Mesendoderm (in vitro differentiated cells): Measurements from ENCODE around the gene DRGX.

Source experiments
- DNase-seq: peaks from one replicate; pipeline ENCODE4 v3.0.0; 2013
- H2AK5ac ChIP-seq: 2 replicates; pipeline ENCODE4 v1.6.1; 2013; ENCODE audit warnings: low read length, inconsistent platforms
- H2BK120ac ChIP-seq: 2 replicates; pipeline ENCODE4 v1.6.1; 2013; ENCODE audit warnings: low read depth, mild to moderate bottlenecking, low read length, moderate library complexity, mixed read lengths
- H2BK15ac ChIP-seq: replicated peaks from 2 replicates; pipeline ENCODE4 v1.6.1; 2013; ENCODE audit warnings: low read depth, mild to moderate bottlenecking, moderate library complexity
- H2BK5ac ChIP-seq: 2 replicates; pipeline ENCODE4 v1.6.1; 2013; ENCODE audit warnings: low read length, inconsistent platforms
- H3K18ac ChIP-seq: 2 replicates; pipeline ENCODE4 v1.6.1; 2013; ENCODE audit warnings: mild to moderate bottlenecking, low read length, mixed read lengths
- H3K23ac ChIP-seq: one replicate; pipeline ENCODE4 v1.6.1; 2013; ENCODE audit warnings: low read length
- H3K27ac ChIP-seq: 2 replicates; pipeline ENCODE4 v1.5.1; 2013; ENCODE audit warnings: low read depth, mild to moderate bottlenecking, inconsistent platforms, low read length, moderate library complexity
- H3K27me3 ChIP-seq: 2 replicates; pipeline ENCODE4 v1.6.1; 2013; ENCODE audit warnings: low read length, control low read depth, mild to moderate bottlenecking, inconsistent platforms; ENCODE audit not compliant: insufficient read depth, poor library complexity
- H3K36me3 ChIP-seq: 2 replicates; pipeline ENCODE4 v1.6.1; 2013; ENCODE audit warnings: low read length, inconsistent platforms; ENCODE audit not compliant: control insufficient read depth, insufficient read depth
- H3K4ac ChIP-seq: one replicate; pipeline ENCODE4 v1.6.1; 2013; ENCODE audit warnings: low read depth, mild to moderate bottlenecking, low read length, moderate library complexity
- H3K4me1 ChIP-seq: 2 replicates; pipeline ENCODE4 v1.6.1; 2013; ENCODE audit warnings: low read depth, low read length, inconsistent platforms; ENCODE audit not compliant: control insufficient read depth
- H3K4me2 ChIP-seq: 2 replicates; pipeline ENCODE4 v1.6.1; 2013; ENCODE audit warnings: low read length
- H3K4me3 ChIP-seq: 2 replicates; pipeline ENCODE4 v1.5.1; 2013; ENCODE audit warnings: mild to moderate bottlenecking, low read length
- H3K56ac ChIP-seq: one replicate; pipeline ENCODE4 v1.6.1; 2013; ENCODE audit warnings: low read length
- H3K79me1 ChIP-seq: 2 replicates; pipeline ENCODE4 v1.6.1; 2013; ENCODE audit warnings: low read length, inconsistent platforms
- H3K79me2 ChIP-seq: 2 replicates; pipeline ENCODE4 v1.6.1; 2013; ENCODE audit warnings: mild to moderate bottlenecking, low read length; ENCODE audit not compliant: control insufficient read depth, insufficient read depth
- H3K9ac ChIP-seq: 2 replicates; pipeline ENCODE4 v1.6.1; 2013; ENCODE audit warnings: low read length, inconsistent platforms
- H4K5ac ChIP-seq: one replicate; pipeline ENCODE4 v1.6.1; 2013; ENCODE audit warnings: low read length
- H4K8ac ChIP-seq: one replicate; pipeline ENCODE4 v1.6.1; 2013; ENCODE audit warnings: low read depth, mild to moderate bottlenecking, control low read depth, low read length, moderate library complexity
- WGBS: extraction: QIAGEN DNeasy Blood & Tissue Kit; methylation state at CpG from one replicate; pipeline ENCODE4 v1.1.7; 2013; ENCODE audit warnings: low lambda C conversion rate, missing lambda C conversion rate; ENCODE audit not compliant: insufficient coverage; ENCODE audit errors: extremely low coverage; 5-methylcytosine and 5-hydroxymethylcytosine counted together

DRGX gene

DNA sequence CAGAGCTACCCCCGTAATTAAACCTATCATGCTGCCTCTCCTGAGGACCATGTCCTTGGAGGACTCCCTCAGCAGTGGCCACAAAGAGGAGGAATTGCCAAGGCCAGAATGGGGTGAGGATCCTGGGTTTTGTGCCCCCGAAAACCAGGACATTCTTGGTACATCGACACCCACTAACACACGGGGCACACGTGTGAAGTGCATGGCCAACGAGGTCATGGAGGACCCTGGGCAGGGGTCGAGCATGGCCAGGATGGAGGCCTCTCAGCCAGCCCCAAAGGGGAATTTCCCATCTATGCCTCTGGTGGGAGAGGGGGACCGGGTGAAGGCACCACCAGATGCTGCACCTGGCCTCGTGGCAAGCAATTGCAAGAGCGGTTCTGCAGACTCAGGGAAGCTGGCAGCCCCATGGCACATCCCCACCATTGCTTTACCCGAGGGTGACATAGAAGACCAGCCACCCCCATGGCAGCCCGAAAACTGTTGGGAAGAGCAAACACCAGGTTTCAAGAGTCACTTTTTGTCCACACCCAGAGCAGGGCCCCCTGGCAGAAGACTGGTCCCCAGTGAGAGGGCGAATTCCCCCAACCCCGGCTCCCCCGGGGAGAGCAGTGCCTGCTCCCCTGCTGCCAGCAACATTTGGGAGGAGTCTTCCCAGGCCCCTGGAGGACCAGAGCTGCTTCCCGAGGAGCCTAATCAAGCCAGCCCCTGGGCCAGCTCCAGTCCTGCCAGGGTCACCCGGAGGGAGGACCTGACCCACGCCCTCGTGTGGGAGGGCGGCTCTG lies 70.6 kb downstream of the DRGX start:
- no peak overlapping the region for H3K27ac ChIP-seq
- no peak overlapping the region for H3K4me3 ChIP-seq
- no peak for DNase-seq
- no peak overlapping the region for H2BK15ac ChIP-seq
- H3K23ac ChIP-seq: no peak overlapping the region
- WGBS: no CpG with 5 or more reads among the region's 20 CpGs
- no peaks in the 10 kb centered on the region for H3K4me1 ChIP-seq
- no peak overlapping the region for H3K4ac ChIP-seq
- no peak overlapping the region for H3K18ac ChIP-seq
- H3K9ac ChIP-seq: no peak overlapping the region
- H3K27me3 ChIP-seq: no peaks in the 10 kb centered on the region
- no peak overlapping the region for H3K4me2 ChIP-seq
- H2BK5ac ChIP-seq: no peak overlapping the region
- no peaks in the 10 kb centered on the region for H3K79me2 ChIP-seq
- H3K56ac ChIP-seq: no peak overlapping the region
- no peak overlapping the region for H2BK120ac ChIP-seq
- no peak overlapping the region for H4K5ac ChIP-seq
- H4K8ac ChIP-seq: no peak overlapping the region
- H2AK5ac ChIP-seq: no peak overlapping the region
- no peaks in the 10 kb centered on the region for H3K79me1 ChIP-seq
- H3K36me3 ChIP-seq: no peaks in the 10 kb centered on the region

DNA sequence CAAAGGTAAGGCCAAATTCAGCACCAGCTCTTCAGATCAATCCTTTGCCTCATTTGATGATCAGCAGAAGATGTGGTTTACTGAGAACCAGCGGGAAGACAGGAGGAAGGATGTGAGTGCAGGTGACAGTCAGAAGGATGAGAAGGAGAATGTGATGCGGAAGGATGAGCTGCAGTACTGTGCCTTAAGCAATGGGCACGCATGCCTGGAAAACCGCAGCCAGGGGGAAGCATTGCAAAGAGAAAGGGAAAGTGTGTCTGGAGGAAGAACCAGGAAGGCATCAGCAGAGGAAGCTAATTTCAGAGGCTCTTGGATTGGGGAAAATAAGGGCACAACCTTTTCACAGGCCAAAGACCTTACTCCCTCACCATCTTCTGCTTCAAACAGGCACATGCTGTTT lies 71.2 kb downstream of the DRGX start:
- H3K56ac ChIP-seq: no peak overlapping the region
- H3K79me1 ChIP-seq: no peaks in the 10 kb centered on the region
- no peak overlapping the region for H4K8ac ChIP-seq
- H2AK5ac ChIP-seq: no peak overlapping the region
- no peaks in the 10 kb centered on the region for H3K79me2 ChIP-seq
- no peaks in the 10 kb centered on the region for H3K36me3 ChIP-seq
- no CpG with 5 or more reads among the region's 4 CpGs for WGBS
- peak; percentile 62 for DNase-seq
- no peak overlapping the region for H3K4me3 ChIP-seq
- no peak overlapping the region for H2BK5ac ChIP-seq
- no peak overlapping the region for H2BK120ac ChIP-seq
- no peak overlapping the region for H3K27ac ChIP-seq
- no peak overlapping the region for H2BK15ac ChIP-seq
- H3K9ac ChIP-seq: no peak overlapping the region
- no peak overlapping the region for H3K23ac ChIP-seq
- H3K4me1 ChIP-seq: no peaks in the 10 kb centered on the region
- H3K27me3 ChIP-seq: no peaks in the 10 kb centered on the region
- no peak overlapping the region for H4K5ac ChIP-seq
- H3K4me2 ChIP-seq: no peak overlapping the region
- H3K4ac ChIP-seq: no peak overlapping the region
- no peak overlapping the region for H3K18ac ChIP-seq

DNA sequence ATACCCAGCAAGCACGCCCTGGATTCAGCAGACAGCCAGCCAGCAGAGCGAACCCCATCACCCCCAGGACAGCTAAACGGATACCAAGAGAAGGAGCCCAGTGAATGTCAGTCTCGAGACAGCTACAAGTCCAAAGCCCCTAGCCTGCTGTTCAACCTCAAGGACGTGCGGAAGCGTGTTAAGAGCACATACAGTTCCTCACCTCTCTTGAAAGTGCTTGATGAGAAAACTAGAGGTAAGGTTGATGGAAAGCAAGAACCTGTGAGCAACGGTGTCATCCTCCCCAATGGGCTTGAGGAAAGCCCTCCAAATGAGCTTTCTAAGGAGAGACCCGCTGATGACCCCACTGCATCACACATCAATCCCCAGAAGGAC lies 72.0 kb downstream of the DRGX start:
- Histone ChIP-seq H3K4me1 (no peaks in the 10 kb centered on the region), H3K18ac (no peak overlapping the region), H2BK120ac (no peak overlapping the region), H3K79me2 (no peaks in the 10 kb centered on the region), H4K5ac (no peak overlapping the region), H3K4me3 (no peak overlapping the region), H3K9ac (no peak overlapping the region), H3K27me3 (no peaks in the 10 kb centered on the region), H3K4ac (no peak overlapping the region), H3K36me3 (no peaks in the 10 kb centered on the region), H3K79me1 (no peaks in the 10 kb centered on the region), H3K4me2 (no peak overlapping the region), H3K23ac (no peak overlapping the region), H2BK15ac (no peak overlapping the region), H3K27ac (no peak overlapping the region), H3K56ac (no peak overlapping the region), H4K8ac (no peak overlapping the region), H2BK5ac (no peak overlapping the region), H2AK5ac (no peak overlapping the region)
- DNase-seq: no peak
- WGBS: no CpG with 5 or more reads among the region's 9 CpGs

DNA sequence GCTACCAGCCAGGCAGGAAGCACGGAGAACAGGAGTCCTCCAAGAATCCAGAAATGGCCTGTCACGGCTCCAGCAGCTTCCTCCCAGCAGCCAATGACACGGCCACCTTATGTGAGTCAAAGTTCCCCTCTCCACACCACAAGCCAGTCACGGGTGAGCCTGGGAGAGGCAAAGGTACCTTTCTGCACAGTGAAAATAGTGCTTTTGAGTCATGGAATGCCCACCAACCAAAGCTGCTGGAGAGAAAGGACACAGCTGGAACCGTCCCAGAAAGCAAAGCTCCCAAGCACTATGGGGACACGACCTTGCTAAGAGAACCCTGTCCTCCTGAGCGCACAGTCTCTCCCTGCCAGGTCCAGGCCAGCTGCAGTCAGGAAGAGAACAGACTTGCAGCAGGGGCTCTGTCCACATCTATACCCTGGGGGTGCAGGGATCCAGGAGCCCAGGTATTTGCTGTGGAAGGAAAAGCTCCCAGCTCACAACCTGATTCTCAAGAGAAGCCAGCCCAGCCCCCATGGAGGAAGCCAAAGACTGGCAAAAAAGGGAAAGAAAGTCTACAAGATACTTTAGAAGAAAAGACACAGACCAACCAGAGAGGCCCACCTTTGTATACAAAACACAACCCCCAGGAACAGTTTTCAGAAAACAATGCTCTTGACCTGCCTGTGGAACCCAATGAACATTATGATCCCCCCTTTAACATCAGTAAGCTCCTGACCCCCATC lies 72.6 kb downstream of the DRGX start:
- no peaks in the 10 kb centered on the region for H3K27me3 ChIP-seq
- no peak overlapping the region for H3K4me3 ChIP-seq
- H3K9ac ChIP-seq: no peak overlapping the region
- no peak for DNase-seq
- H4K8ac ChIP-seq: no peak overlapping the region
- no peak overlapping the region for H2BK15ac ChIP-seq
- no peak overlapping the region for H2BK120ac ChIP-seq
- H3K56ac ChIP-seq: no peak overlapping the region
- WGBS: no CpG with 5 or more reads among the region's 7 CpGs
- H2AK5ac ChIP-seq: no peak overlapping the region
- no peak overlapping the region for H3K4ac ChIP-seq
- no peak overlapping the region for H2BK5ac ChIP-seq
- no peak overlapping the region for H4K5ac ChIP-seq
- H3K36me3 ChIP-seq: no peaks in the 10 kb centered on the region
- no peak overlapping the region for H3K18ac ChIP-seq
- H3K4me1 ChIP-seq: no peaks in the 10 kb centered on the region
- H3K27ac ChIP-seq: no peak overlapping the region
- no peak overlapping the region for H3K23ac ChIP-seq
- no peaks in the 10 kb centered on the region for H3K79me2 ChIP-seq
- H3K79me1 ChIP-seq: no peaks in the 10 kb centered on the region
- H3K4me2 ChIP-seq: no peak overlapping the region

DNA sequence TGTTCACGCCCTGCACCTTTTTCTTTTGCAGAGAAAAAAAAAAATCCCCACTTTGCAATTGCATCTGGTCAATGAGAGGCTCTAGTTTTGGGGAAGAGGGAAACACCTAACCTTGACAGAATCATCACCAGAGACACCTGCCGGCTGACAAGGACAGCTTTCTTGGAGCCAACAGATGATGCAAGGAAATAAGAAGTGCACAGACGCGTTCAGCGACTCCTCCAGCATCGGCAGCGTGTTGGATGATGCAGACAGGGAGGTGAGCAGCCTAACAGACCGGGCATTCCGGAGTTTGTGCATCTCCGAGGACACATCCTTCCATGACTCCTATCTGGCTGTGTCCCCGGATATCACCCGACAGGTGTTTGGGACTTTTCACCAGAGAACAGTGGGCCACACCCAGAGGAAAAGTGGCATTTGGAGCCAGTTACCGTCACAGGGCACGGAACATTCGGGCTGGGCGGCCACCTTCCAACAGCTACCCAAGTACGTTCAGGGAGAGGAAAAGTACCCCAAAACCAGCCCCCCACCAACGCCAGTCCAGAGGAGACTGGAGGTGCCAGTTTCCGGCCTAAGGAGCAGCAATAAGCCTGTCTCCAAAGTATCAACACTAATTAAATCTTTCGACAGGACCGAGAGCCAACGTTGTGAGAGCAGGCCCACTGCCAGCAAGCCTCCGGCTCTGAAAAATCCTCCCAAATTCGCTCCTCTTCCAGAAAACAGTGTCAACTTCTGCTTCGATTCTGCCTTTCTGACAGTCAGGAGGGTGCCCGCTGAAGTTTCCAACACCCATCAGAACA lies 73.3 kb downstream of the DRGX start:
- no peak overlapping the region for H3K4ac ChIP-seq
- no peaks in the 10 kb centered on the region for H3K79me1 ChIP-seq
- H3K23ac ChIP-seq: no peak overlapping the region
- no peak overlapping the region for H4K8ac ChIP-seq
- no peak overlapping the region for H3K9ac ChIP-seq
- H3K79me2 ChIP-seq: no peaks in the 10 kb centered on the region
- H3K4me3 ChIP-seq: no peak overlapping the region
- no CpG with 5 or more reads among the region's 26 CpGs for WGBS
- no peak overlapping the region for H2BK15ac ChIP-seq
- no peaks in the 10 kb centered on the region for H3K27me3 ChIP-seq
- no peak overlapping the region for H3K27ac ChIP-seq
- no peak overlapping the region for H3K56ac ChIP-seq
- H4K5ac ChIP-seq: no peak overlapping the region
- no peak overlapping the region for H2AK5ac ChIP-seq
- H3K4me2 ChIP-seq: no peak overlapping the region
- H3K18ac ChIP-seq: no peak overlapping the region
- H3K4me1 ChIP-seq: no peaks in the 10 kb centered on the region
- no peak overlapping the region for H2BK120ac ChIP-seq
- no peak overlapping the region for H2BK5ac ChIP-seq
- no peaks in the 10 kb centered on the region for H3K36me3 ChIP-seq
- DNase-seq: no peak
